HG02588 (cell line): ENCODE results near the gene TTLL9.
"Not testable (repeated sequence)": the region's sequence is repeated elsewhere in the genome, so short reads cannot be mapped to it uniquely, and the experiment has no call there.

ENCODE experiments used
- ATAC-seq: cut with Tn5 transposase; IDR thresholded peaks from one replicate; pipeline ENCODE4 v1.9.1; 2021; ENCODE audit warnings: mild to moderate bottlenecking, moderate library complexity; ENCODE audit not compliant: unreplicated experiment

The TTLL9 gene

DNA sequence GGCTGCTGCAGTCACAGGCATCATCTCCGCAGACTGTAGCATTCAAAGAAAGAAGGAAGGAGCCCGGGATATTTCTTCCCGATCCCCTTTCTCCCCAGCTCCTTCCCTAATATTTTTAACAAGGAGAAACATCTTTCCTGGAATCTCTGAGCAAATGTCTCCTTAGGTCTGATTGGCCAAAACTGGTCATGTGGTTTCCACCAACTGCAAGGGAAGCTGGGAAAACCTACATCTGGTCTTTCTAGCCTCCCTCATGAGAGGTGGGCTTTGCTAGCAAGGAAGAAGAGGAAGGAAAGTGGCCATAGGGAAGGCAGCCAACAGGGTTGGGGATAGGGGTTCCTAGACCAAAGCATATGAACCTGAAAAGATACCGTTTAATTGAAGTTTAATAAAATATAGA lies 46.3 kb downstream of the TTLL9 start:
- ATAC-seq = no peak

DNA sequence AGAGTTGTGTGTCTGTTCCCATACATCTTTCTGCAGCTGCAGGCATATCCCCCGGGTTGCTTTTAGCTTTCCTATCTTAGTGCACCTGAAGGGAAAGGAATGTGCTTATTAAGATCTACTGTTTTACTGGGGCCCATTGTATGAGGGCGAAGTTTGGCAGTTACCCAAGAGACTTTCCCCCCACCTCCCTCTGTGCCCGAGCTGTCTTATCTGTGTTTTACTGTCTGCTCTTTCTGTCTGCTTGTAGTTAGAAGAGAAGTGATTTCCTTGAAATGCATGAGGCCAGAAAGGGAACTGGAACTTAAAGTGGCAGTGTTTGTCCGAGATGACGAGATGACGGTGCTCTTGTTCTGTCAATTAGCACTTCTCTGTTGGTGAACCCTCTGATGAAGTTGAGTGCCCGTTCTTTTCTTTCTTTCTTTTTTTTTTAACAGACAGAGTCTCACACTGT lies 47.6 kb downstream of the TTLL9 start:
- not testable (repeated sequence) for ATAC-seq

DNA sequence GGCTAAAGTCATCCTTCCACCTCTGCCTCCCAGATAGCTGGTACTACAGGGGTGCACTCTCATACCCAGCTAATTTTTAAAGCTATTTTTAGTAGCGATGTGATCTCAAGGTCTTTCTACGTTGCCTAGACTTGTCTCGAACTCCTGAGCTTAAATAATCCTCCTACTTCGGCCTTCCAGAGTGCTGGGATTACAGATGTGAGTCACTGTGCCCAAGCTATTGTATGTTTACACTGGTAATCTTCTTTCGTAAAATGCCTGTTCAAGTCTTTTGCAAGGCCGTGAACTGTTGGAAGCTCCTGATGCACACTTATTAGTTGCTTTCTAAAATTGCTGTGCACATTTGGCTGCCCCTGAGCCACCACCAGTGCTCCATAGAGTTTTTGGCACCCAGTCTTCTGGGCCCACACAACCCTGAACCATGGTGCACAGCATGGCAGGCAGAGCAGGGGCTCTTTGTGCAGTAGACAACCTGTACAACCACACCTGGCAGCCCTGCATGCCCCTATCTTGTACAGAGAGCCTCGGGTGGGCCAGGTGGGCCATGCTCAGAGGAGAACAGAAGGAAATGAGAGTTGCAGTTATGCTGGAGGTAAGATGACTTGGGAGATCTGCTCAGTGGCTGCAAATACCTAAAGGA lies 48.2 kb downstream of the TTLL9 start:
- no peak for ATAC-seq

DNA sequence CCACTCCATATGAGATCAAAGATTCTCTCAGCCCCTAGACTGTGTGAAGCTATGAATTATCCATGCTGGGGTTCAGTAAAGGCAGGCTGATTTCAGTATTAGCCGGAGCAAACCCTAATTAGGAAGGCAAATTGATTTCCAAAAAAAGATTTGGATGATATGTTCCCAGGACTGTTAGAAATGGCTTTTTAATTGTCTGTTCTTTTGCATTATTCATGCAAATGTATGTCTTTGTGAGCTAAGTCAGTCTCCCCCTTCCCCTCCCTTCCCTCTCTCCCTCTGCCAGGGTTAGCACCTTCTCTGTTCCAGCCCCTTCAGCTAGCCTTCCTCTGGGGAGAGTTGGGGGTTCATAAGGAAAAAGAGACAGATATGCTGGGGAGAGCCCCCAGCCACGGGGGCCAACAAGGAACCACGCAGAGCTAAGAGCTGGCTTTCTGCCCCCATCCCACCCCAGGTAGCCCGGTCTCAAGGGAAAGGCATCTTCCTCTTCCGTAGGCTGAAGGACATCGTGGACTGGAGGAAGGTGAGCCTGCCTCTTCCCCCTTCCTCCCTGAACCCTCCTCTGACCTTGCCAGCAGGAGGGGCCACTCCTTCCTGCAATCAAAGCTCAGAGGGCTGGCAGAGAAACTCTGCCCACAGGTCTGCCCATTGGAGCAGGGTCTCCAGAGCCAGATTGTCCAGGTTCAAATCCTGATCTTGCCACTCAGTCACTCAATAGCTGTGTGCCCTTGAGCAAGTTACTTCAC lies 49.1 kb downstream of the TTLL9 start:
- ATAC-seq = no peak

DNA sequence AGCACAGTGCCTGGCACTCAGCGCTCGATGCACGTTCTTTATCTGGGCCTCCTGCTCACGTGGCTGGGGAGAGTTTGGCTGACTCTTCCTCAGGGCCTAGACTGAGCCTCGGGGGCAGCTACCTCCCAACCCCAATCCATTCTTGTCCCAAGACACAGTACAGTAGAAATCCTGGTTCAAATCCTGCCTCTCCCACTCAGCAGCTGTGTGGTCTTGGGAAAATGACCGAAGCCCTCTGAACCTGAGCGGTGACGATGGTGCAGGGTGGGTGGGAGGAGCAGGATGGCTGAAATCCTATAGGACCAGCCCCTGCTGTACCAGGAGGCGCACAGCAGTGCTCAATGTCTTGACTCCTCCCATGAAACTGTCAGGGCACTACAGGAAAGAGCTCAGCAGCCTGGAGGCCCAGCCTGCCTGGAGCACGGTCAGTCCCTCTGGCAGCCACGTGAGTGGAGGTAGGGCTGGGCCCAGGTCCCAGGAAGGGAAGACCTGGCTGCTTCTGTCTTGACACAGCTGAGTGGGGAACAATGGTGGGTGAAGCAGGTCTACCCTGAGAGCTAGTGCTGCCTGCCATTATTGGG lies 49.9 kb downstream of the TTLL9 start:
- no peak for ATAC-seq

GRCh38 chr20:31921480-31921879 lies 51.0 kb downstream of the TTLL9 start:
- not testable (repeated sequence) for ATAC-seq

- ATAC-seq = no peak
These were observed 51.7 kb downstream of the TTLL9 start for GRCh38 chr20:31922181-31922580.

DNA sequence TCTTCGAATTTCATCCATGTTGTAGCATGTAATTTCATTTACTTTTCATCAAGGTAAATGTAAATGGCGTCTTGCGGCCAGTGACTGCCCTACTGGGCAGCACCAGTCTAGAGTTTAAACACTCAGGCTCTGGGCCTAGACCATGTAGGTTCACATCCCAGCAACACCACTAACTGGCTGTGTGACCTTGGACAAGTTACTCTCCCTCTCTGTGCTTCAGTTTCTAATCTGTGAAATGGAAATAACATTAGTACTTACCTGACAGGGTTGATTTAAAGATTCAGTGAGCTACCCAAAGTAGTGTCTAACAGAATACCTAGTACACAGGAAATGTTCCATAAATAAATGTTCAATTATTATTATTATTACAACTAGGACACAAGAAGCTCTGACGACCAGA lies 52.2 kb downstream of the TTLL9 start:
- no peak for ATAC-seq

DNA sequence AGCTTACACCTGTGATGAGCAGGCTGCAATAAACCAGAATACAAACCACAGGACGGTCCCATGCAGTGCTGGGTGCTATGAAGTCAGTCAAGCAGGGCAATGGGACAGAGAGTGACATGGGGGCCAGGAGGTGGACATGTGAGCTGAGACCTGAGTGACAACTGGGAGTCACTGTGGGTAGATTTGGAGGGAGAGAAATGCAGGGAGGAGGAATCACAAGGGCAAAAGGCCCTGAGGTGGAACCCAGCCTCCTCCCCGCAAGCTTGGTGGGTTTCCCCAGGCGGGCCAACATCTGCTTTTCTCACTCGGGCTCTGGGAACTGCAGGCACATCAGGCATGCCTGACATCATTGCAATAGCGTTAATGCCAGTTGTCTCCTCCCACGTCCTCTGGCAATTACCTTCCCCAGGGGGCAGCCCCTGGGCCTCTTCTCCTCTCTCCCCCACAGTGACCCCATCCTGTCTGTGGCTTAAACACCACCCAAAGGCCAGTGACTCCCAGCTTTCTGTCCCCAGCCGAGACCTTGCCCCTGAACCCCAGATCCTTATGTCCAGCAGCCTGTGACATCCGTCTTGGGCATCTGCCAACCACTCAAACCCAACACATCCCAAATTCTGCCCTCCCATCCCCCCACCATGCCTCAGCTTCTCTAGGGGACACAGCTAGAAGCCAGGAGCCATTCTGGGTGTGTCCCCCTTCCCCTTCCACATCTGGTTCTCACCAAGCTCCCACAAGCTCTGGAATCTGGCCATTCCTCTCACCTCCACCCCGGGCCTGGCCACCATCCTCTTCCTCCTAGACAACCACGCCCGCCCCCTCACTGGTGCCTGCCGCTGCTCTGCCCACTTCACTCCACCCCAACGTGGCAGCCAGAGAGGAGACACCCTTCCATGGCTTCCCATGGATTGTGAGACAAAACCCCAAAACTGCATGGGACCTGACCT lies 53.2 kb downstream of the TTLL9 start:
- peak; percentile 72 for ATAC-seq

- no peak for ATAC-seq
These were observed 54.1 kb downstream of the TTLL9 start for GRCh38 chr20:31924561-31924960.

DNA sequence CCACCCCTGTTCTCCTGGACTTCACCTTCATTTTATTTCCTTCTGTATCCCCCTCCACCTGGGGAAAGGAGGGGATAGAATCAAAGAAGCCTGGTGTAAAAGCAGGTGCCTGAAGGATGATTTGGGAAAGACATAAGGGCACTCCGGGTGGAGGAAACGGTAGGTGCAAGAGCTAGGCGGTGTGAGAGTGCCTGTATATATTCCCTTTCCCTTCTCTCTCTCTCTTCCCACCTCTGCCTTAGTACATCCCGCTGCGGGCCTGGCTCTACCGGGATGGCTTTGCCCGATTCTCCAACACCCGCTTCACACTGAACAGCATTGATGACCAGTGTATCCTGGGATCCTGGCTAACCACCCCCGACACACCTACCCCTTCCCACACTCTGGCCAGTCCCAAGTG lies 55.2 kb downstream of the TTLL9 start:
- ATAC-seq = no peak

- no peak for ATAC-seq
These were observed 56.1 kb downstream of the TTLL9 start for GRCh38 chr20:31926493-31926892.

- ATAC-seq = no peak
These were observed 57.3 kb downstream of the TTLL9 start for GRCh38 chr20:31927627-31928159.

GRCh38 chr20:31929631-31930030 lies 59.2 kb downstream of the TTLL9 start:
- ATAC-seq = not testable (repeated sequence)

GRCh38 chr20:31930779-31931178 lies 60.3 kb downstream of the TTLL9 start:
- no peak for ATAC-seq

- ATAC-seq = no peak
These were observed 63.3 kb downstream of the TTLL9 start for GRCh38 chr20:31933698-31934097.

DNA sequence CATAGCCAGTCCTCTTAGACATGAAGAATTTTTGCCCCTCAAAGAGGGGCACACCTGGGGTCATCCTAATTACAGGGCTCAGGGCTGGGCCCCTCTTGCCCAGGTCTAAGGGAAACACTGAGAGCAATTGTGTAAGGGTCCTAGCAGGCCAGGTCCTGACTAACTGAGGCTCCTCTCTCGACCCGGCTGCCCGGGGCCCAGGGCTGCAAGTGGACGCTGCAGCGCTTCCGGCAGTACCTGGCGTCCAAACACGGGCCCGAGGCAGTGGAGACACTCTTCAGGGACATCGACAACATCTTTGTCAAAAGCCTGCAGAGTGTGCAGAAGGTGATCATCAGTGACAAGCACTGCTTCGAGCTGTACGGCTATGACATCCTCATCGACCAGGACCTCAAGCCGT lies 64.1 kb downstream of the TTLL9 start:
- no peak for ATAC-seq

DNA sequence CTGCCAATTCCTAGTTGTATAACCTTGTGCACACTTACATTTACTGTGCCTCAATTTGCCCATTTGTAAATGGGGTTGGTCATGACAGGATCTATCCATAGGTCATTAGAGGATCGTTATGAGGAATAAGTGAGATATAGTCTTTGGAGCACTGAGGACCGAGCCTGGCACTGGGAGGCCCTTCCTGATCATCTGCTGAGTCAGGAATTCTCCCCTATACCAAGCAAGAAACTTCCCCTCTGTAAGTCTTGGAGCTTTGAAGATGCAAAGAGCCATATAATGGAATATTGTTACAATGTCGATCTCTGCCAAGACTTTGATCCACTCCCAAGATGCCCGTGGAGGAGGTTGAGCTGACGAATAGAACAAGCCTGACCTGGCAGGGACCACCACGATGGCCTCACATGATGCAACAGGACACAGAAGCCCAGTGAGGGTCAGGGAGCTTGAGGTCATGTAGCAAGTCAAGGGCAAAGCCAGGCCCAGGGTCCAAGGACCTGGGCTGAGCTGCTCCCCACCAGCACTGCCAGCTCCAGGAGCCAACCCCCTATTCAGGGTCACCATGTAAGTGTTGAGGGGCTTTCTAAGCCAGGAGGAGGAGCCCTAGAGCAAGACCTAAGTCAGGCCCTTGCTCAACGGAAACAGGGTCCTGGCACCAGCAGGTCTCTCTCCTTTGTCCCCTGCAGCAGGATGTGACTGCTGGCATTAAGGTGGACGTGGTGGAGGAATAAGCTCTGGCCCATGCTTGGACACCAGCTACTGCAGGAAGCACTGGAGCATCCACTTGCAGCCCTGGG lies 64.7 kb downstream of the TTLL9 start:
- no peak for ATAC-seq

- no peak for ATAC-seq
These were observed 66.0 kb downstream of the TTLL9 start for GRCh38 chr20:31936420-31936819.

DNA sequence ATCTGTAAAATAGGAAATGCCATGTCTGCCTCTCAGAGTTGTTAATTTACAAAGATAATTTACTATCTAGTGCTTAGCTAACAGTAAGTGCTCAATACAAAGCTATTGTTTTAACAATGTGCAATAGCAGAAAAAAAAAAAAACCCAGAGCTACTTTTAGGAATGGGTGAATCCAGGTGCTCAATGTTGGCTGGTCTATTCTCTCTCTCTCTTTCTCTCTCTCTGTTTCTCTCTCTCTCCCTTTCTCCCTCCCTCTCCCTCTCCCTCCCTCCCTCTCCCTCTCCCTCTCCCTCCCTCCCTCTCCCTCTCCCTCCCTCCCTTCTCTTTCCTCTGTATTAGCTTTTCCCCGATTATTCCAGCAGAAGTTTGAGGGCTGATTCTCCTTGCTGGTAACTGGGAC lies 67.4 kb downstream of the TTLL9 start:
- ATAC-seq = no peak
